Cerebellar cortex (tissue), 1 donor: ENCODE measurements around the gene RNASEH2C.
"Not testable (repeated sequence)": the region's sequence is repeated elsewhere in the genome, so short reads cannot be mapped to it uniquely, and the experiment has no call there.

Experiments used
- DNase-seq: peaks from one replicate; pipeline ENCODE4 v3.0.0-alpha.2; 2015; ENCODE audit warnings: low spot score

Gene RNASEH2C

GRCh38 chr11:65720211-65720934 lies at the start of gene RNASEH2C:
Gene RNASEH2C, minus strand, starts transcription at chr11:65720798. Its CDS starts 40 bp downstream, at chr11:65720758.
- DNase-seq: peak; percentile 89

- not testable (repeated sequence) for DNase-seq
Observed at GRCh38 chr11:65767806-65768205, 47.2 kb upstream of the RNASEH2C start.

GRCh38 chr11:65767406-65767805 lies 46.8 kb upstream of the RNASEH2C start:
- DNase-seq: no peak

GRCh38 chr11:65766535-65766934 lies 45.9 kb upstream of the RNASEH2C start:
- no peak for DNase-seq

- no peak for DNase-seq
Observed at GRCh38 chr11:65764434-65764833, 43.8 kb upstream of the RNASEH2C start.

- DNase-seq: not testable (repeated sequence)
Observed at GRCh38 chr11:65762816-65763215, 42.2 kb upstream of the RNASEH2C start.

- not testable (repeated sequence) for DNase-seq
Observed at GRCh38 chr11:65762169-65762568, 41.6 kb upstream of the RNASEH2C start.

GRCh38 chr11:65745049-65745448 lies 24.5 kb upstream of the RNASEH2C start:
- DNase-seq: no peak

- no peak for DNase-seq
Observed at GRCh38 chr11:65744699-65745042, 24.1 kb upstream of the RNASEH2C start.

- DNase-seq: peak; percentile 39
Observed at GRCh38 chr11:65744026-65744698, 23.6 kb upstream of the RNASEH2C start.

GRCh38 chr11:65743681-65744025 lies 23.1 kb upstream of the RNASEH2C start:
- DNase-seq: no peak

- no peak for DNase-seq
Observed at GRCh38 chr11:65742353-65742752, 21.8 kb upstream of the RNASEH2C start.

- no peak for DNase-seq
Observed at GRCh38 chr11:65741185-65741584, 20.6 kb upstream of the RNASEH2C start.

GRCh38 chr11:65739022-65739421 lies 18.4 kb upstream of the RNASEH2C start:
- DNase-seq: no peak

- DNase-seq: no peak
Observed at GRCh38 chr11:65736810-65737209, 16.2 kb upstream of the RNASEH2C start.

- DNase-seq: not testable (repeated sequence)
Observed at GRCh38 chr11:65735111-65735510, 14.5 kb upstream of the RNASEH2C start.

GRCh38 chr11:65730461-65730860 lies 9.9 kb upstream of the RNASEH2C start:
- no peak for DNase-seq

GRCh38 chr11:65727865-65728264 lies 7.3 kb upstream of the RNASEH2C start:
- DNase-seq: no peak

- no peak for DNase-seq
Observed at GRCh38 chr11:65726660-65727059, 6.1 kb upstream of the RNASEH2C start.

GRCh38 chr11:65722261-65722660 lies 1.7 kb upstream of the RNASEH2C start:
- DNase-seq: no peak

- peak; percentile 22 for DNase-seq
Observed at GRCh38 chr11:65719871-65720210, 757 bp downstream of the RNASEH2C start.

GRCh38 chr11:65718964-65719492 lies 1.6 kb downstream of the RNASEH2C start:
- no peak for DNase-seq

GRCh38 chr11:65718531-65718930 lies 2.1 kb downstream of the RNASEH2C start:
- no peak for DNase-seq

GRCh38 chr11:65717906-65718305 lies 2.7 kb downstream of the RNASEH2C start:
- no peak for DNase-seq
